Progenitor cell of endocrine pancreas (in vitro differentiated cells): ENCODE data around the gene HMX1. TPM values are rescaled to one million over a fixed set of nuclear protein-coding genes. Genes with fewer than 3 reads are reported as not detected.

Experiments
- DNase-seq: peaks from one replicate; pipeline ENCODE4 v3.0.0; 2021; ENCODE audit warnings: low spot score; ENCODE audit not compliant: unreplicated experiment
- H3K27ac Mint-ChIP-seq: 2 replicates; pipeline ENCODE4 v1.8.0; 2021; ENCODE audit warnings: mild to moderate bottlenecking, moderate library complexity, mixed read lengths
- H3K27me3 Mint-ChIP-seq: 2 replicates; pipeline ENCODE4 v1.8.0; 2021; ENCODE audit warnings: mixed read lengths
- H3K36me3 Mint-ChIP-seq: 2 replicates; pipeline ENCODE4 v1.8.0; 2022; ENCODE audit warnings: mixed read lengths; ENCODE audit not compliant: insufficient read depth
- H3K4me1 Mint-ChIP-seq: 2 replicates; pipeline ENCODE4 v1.8.0; 2021; ENCODE audit warnings: low read depth, mixed read lengths
- H3K4me3 Mint-ChIP-seq: 2 replicates; pipeline ENCODE4 v1.8.0; 2021; ENCODE audit warnings: low read depth, mild to moderate bottlenecking, moderate library complexity, mixed read lengths
- H3K9me3 Mint-ChIP-seq: 2 replicates; pipeline ENCODE4 v1.8.0; 2021; ENCODE audit warnings: low read depth, mixed read lengths
- CTCF ChIP-seq: fragments of 200-600 bp; sonication (generic); IDR thresholded peaks from one replicate; pipeline ENCODE4 v1.5.0; 2021; ENCODE audit warnings: antibody characterized with exemption, mild to moderate bottlenecking; ENCODE audit not compliant: unreplicated experiment
- long read RNA-seq: library from polyadenylated mRNA; unstranded; transcript quantifications from one replicate; pipeline ENCODE4 v2.0.0, GENCODE V29; 2020
- total RNA-seq: library from RNA; stranded (reverse); gene quantifications from 2 replicates; pipeline ENCODE4 v1.2.1, GENCODE V29; 2021

HMX1 gene
- 0.65 and 0.87 TPM in 2 replicates for total RNA-seq
- long read RNA-seq = 0 reads

- H3K27ac Mint-ChIP-seq = peak within 1 kb of the TSS; percentile 33
- peak within 1 kb of the TSS; percentile 63 for H3K4me3 Mint-ChIP-seq
- H3K27me3 Mint-ChIP-seq = peaks cover 80% of the 10 kb centered on the region
- no peaks in the 10 kb centered on the region for H3K9me3 Mint-ChIP-seq
- H3K36me3 Mint-ChIP-seq = no peaks in the 10 kb centered on the region
- H3K4me1 Mint-ChIP-seq = peaks cover 3% of the 10 kb centered on the region
- peak; percentile 50 for DNase-seq
- no peak for TF ChIP-seq CTCF
Observed at GRCh38 chr4:8871417-8872401, at the start of gene HMX1. TSS of gene HMX1 (minus strand) at chr4:8871839. CDS start at chr4:8871614, 225 bp downstream.

- TF ChIP-seq CTCF = no peak
- Mint-ChIP-seq H3K4me3 (no peak overlapping the region), H3K27ac (no peak overlapping the region), H3K27me3 (peaks cover 24% of the 10 kb centered on the region), H3K4me1 (no peaks in the 10 kb centered on the region), H3K9me3 (peaks cover 17% of the 10 kb centered on the region), H3K36me3 (no peaks in the 10 kb centered on the region)
- DNase-seq = peak; percentile 6
Observed at GRCh38 chr4:8920969-8921368, 49.3 kb upstream of the HMX1 start.

GRCh38 chr4:8920289-8920965 is 48.8 kb upstream of the HMX1 start:
- peak; percentile 2 for DNase-seq
- H3K36me3 Mint-ChIP-seq = no peaks in the 10 kb centered on the region
- H3K9me3 Mint-ChIP-seq = peaks cover 13% of the 10 kb centered on the region
- no peak overlapping the region for H3K27ac Mint-ChIP-seq
- peaks cover 24% of the 10 kb centered on the region for H3K27me3 Mint-ChIP-seq
- no peak for TF ChIP-seq CTCF
- H3K4me3 Mint-ChIP-seq = no peak overlapping the region
- H3K4me1 Mint-ChIP-seq = no peaks in the 10 kb centered on the region

GRCh38 chr4:8919651-8920288 is 48.1 kb upstream of the HMX1 start:
- Mint-ChIP-seq H3K36me3 (no peaks in the 10 kb centered on the region), H3K4me3 (no peak overlapping the region), H3K4me1 (no peaks in the 10 kb centered on the region), H3K9me3 (peaks cover 10% of the 10 kb centered on the region), H3K27me3 (peaks cover 24% of the 10 kb centered on the region), H3K27ac (no peak overlapping the region)
- peak; percentile 6 for DNase-seq
- no peak for TF ChIP-seq CTCF
